SJCRH30 (cell line): ENCODE data around the gene IDUA. TPM values are rescaled to one million over a fixed set of nuclear protein-coding genes. Genes with fewer than 3 reads are reported as not detected.

Experiments used
- DNase-seq, 2 experiments: peaks; one replicate each; pipeline ENCODE4 v3.0.0-alpha.2; 2015 to 2020
- H3K27ac ChIP-seq: fragments of 250-450 bp; sonication (Bioruptor Pico); 2 replicates; pipeline ENCODE4 v1.5.1; 2020; ENCODE audit warnings: mild to moderate bottlenecking, moderate library complexity
- H3K27me3 ChIP-seq: fragments of 250-450 bp; sonication (Bioruptor Pico); 2 replicates; pipeline ENCODE4 v1.5.1; 2020; ENCODE audit warnings: mild to moderate bottlenecking, moderate library complexity
- H3K36me3 ChIP-seq: fragments of 250-450 bp; sonication (Bioruptor Pico); 2 replicates; pipeline ENCODE4 v1.5.1; 2020; ENCODE audit warnings: mild to moderate bottlenecking, moderate library complexity
- H3K4me1 ChIP-seq: fragments of 250-450 bp; sonication (Bioruptor Pico); 2 replicates; pipeline ENCODE4 v1.5.1; 2020; ENCODE audit warnings: mild to moderate bottlenecking, moderate library complexity
- H3K4me3 ChIP-seq: fragments of 250-450 bp; sonication (Bioruptor Pico); 2 replicates; pipeline ENCODE4 v1.5.1; 2020; ENCODE audit warnings: mild to moderate bottlenecking, moderate library complexity
- H3K9me3 ChIP-seq: fragments of 250-450 bp; sonication (Bioruptor Pico); replicated peaks from 2 replicates; pipeline ENCODE4 v1.5.1; 2020; ENCODE audit warnings: mild to moderate bottlenecking, moderate library complexity
- total RNA-seq: library from RNA; depleted of rRNA; stranded (reverse); fragments of >200 nt; shearing (Covaris generic); gene quantifications from 2 replicates; pipeline ENCODE4 v1.2.3, GENCODE V29; 2014

IDUA gene
- total RNA-seq, 1 experiment from 2014 or later: 2.3 TPM

- H3K4me1 ChIP-seq: no peaks in the 10 kb centered on the region
- no peak overlapping the region for H3K27ac ChIP-seq
These were observed 391 bp upstream of the IDUA start for GRCh38 chr4:986428-986878.

GRCh38 chr4:987624-988513 lies 1.0 kb downstream of the IDUA start:
- no peaks in the 10 kb centered on the region for H3K9me3 ChIP-seq
- no peak overlapping the region for H3K27ac ChIP-seq
- H3K4me1 ChIP-seq: no peaks in the 10 kb centered on the region
- no peaks in the 10 kb centered on the region for H3K36me3 ChIP-seq
- DNase-seq: no peak
- no peaks in the 10 kb centered on the region for H3K27me3 ChIP-seq
- peak overlapping the region; percentile 60 for H3K4me3 ChIP-seq

More at GRCh38 chr4:986428-986878, 391 bp upstream of the IDUA start:
- no peak for DNase-seq
- Histone ChIP-seq H3K4me3 (peak overlapping the region; percentile 60), H3K9me3 (no peaks in the 10 kb centered on the region), H3K27me3 (no peaks in the 10 kb centered on the region), H3K36me3 (no peaks in the 10 kb centered on the region)

- DNase-seq: no peak
- H3K27ac ChIP-seq: no peak overlapping the region
- no peaks in the 10 kb centered on the region; the same call in 1 of the 2 replicates for H3K4me1 ChIP-seq
- H3K27me3 ChIP-seq: no peaks in the 10 kb centered on the region
- H3K4me3 ChIP-seq: no peak overlapping the region
- H3K9me3 ChIP-seq: no peaks in the 10 kb centered on the region
- H3K36me3 ChIP-seq: no peaks in the 10 kb centered on the region
These were observed 2.2 kb downstream of the IDUA start for GRCh38 chr4:988726-989721.

- no peak for DNase-seq
- no peak overlapping the region for H3K4me3 ChIP-seq
- no peaks in the 10 kb centered on the region; the same call in 1 of the 2 replicates for H3K4me1 ChIP-seq
- H3K27me3 ChIP-seq: no peaks in the 10 kb centered on the region
- no peaks in the 10 kb centered on the region for H3K36me3 ChIP-seq
- H3K27ac ChIP-seq: no peak overlapping the region
- no peaks in the 10 kb centered on the region for H3K9me3 ChIP-seq
These were observed 3.1 kb downstream of the IDUA start for GRCh38 chr4:989722-990471.

- H3K9me3 ChIP-seq: no peaks in the 10 kb centered on the region
- no peak for DNase-seq
- H3K36me3 ChIP-seq: no peaks in the 10 kb centered on the region
- no peaks in the 10 kb centered on the region; the same call in 1 of the 2 replicates for H3K4me1 ChIP-seq
- H3K4me3 ChIP-seq: no peak overlapping the region
- H3K27ac ChIP-seq: no peak overlapping the region
- no peaks in the 10 kb centered on the region for H3K27me3 ChIP-seq
These were observed 4.0 kb downstream of the IDUA start for GRCh38 chr4:990746-991367.

GRCh38 chr4:991451-992296 lies 4.8 kb downstream of the IDUA start:
- H3K4me3 ChIP-seq: no peak overlapping the region
- H3K9me3 ChIP-seq: no peaks in the 10 kb centered on the region
- no peaks in the 10 kb centered on the region; the same call in 1 of the 2 replicates for H3K4me1 ChIP-seq
- no peaks in the 10 kb centered on the region for H3K36me3 ChIP-seq
- DNase-seq: no peak
- no peaks in the 10 kb centered on the region for H3K27me3 ChIP-seq
- H3K27ac ChIP-seq: no peak overlapping the region

- H3K9me3 ChIP-seq: no peaks in the 10 kb centered on the region
- no peaks in the 10 kb centered on the region for H3K36me3 ChIP-seq
- no peaks in the 10 kb centered on the region; the same call in 1 of the 2 replicates for H3K4me1 ChIP-seq
- no peaks in the 10 kb centered on the region; the same call in 1 of the 2 replicates for H3K27me3 ChIP-seq
- no peak for DNase-seq
- H3K4me3 ChIP-seq: no peak overlapping the region
- H3K27ac ChIP-seq: no peak overlapping the region
These were observed 5.7 kb downstream of the IDUA start for GRCh38 chr4:992297-993110.

GRCh38 chr4:993111-994029 lies 6.5 kb downstream of the IDUA start, which contains the start of gene SLC26A1:
Gene SLC26A1, minus strand, starts transcription at chr4:993404. Its CDS starts 1,701 bp downstream, at chr4:991703.
- H3K36me3 ChIP-seq: no peaks in the 10 kb centered on the region

GRCh38 chr4:995311-996026 lies 8.6 kb downstream of the IDUA start:
- H3K4me1 ChIP-seq: no peaks in the 10 kb centered on the region; the same call in 1 of the 2 replicates
- H3K36me3 ChIP-seq: no peaks in the 10 kb centered on the region

More at GRCh38 chr4:993111-994029, 6.5 kb downstream of the IDUA start, which contains the start of gene SLC26A1:
- no peak within 1 kb of the TSS for H3K4me3 ChIP-seq
- no peak for DNase-seq
- no peaks in the 10 kb centered on the region; the same call in 1 of the 2 replicates for H3K4me1 ChIP-seq
- H3K9me3 ChIP-seq: no peaks in the 10 kb centered on the region
- no peak within 1 kb of the TSS for H3K27ac ChIP-seq
- peaks cover 5% of the 10 kb centered on the region; the same call in 1 of the 2 replicates for H3K27me3 ChIP-seq

GRCh38 chr4:996030-996996 lies 9.5 kb downstream of the IDUA start:
- DNase-seq: no peak
- Histone ChIP-seq H3K27me3 (peaks cover 5% of the 10 kb centered on the region; the same call in 1 of the 2 replicates), H3K4me3 (no peak overlapping the region), H3K9me3 (no peaks in the 10 kb centered on the region), H3K27ac (no peak overlapping the region), H3K4me1 (no peaks in the 10 kb centered on the region; the same call in 1 of the 2 replicates), H3K36me3 (no peaks in the 10 kb centered on the region)

More at GRCh38 chr4:995311-996026, 8.6 kb downstream of the IDUA start:
- Histone ChIP-seq H3K9me3 (no peaks in the 10 kb centered on the region), H3K27ac (no peak overlapping the region), H3K4me3 (no peak overlapping the region), H3K27me3 (peaks cover 5% of the 10 kb centered on the region; the same call in 1 of the 2 replicates)
- no peak for DNase-seq
